ENCODE measurements around the gene RFX3. TPM values are rescaled to one million over a fixed set of nuclear protein-coding genes. Genes with fewer than 3 reads are reported as not detected.

Gene RFX3
- total RNA-seq, 1 donor from 2014 or later: 39.1 TPM

DNA sequence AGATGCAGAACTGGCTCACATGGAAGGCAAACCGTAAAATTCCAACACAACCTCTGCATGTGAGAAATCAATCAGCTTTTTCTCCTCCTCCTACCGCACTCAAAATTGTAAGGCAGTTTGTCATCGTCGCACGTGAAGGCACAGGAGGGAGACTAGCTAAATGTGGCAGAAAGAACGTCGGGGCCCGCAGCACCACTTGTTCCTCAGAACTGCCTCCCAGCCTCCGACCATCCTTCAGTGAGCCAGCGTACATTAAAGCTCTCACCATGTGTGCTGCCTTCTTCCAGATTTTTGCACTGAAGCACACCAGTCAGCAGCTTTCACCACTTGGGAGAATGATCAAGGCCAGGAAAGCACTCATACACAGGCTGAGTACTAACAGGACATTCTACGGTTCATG is 105.9 kb downstream of the RFX3 start:
- Mint-ChIP-seq H3K4me3 (no peak overlapping the region), H3K27ac (no peak overlapping the region), H3K9me3 (no peaks in the 10 kb centered on the region), H3K36me3 (ENCODE audit: low read depth) (peaks cover 6% of the 10 kb centered on the region), H3K4me1 (no peaks in the 10 kb centered on the region), H3K27me3 (no peaks in the 10 kb centered on the region)
- ChIA-PET CTCF (interaction anchor here (0.9 kb wide), 1 partner anchor 21 kb away, joined by 3 read pairs; no protein-coding TSS in a partner anchor), POLR2A (no interaction called here)
- ATAC-seq (ENCODE audit: low read depth): no peak
- TF ChIP-seq, protein P1, sequence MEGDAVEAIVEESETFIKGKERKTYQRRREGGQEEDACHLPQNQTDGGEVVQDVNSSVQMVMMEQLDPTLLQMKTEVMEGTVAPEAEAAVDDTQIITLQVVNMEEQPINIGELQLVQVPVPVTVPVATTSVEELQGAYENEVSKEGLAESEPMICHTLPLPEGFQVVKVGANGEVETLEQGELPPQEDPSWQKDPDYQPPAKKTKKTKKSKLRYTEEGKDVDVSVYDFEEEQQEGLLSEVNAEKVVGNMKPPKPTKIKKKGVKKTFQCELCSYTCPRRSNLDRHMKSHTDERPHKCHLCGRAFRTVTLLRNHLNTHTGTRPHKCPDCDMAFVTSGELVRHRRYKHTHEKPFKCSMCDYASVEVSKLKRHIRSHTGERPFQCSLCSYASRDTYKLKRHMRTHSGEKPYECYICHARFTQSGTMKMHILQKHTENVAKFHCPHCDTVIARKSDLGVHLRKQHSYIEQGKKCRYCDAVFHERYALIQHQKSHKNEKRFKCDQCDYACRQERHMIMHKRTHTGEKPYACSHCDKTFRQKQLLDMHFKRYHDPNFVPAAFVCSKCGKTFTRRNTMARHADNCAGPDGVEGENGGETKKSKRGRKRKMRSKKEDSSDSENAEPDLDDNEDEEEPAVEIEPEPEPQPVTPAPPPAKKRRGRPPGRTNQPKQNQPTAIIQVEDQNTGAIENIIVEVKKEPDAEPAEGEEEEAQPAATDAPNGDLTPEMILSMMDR (IDR thresholded peaks at IDR 0.05): no peak
- intact Hi-C loops (cut with micrococcal nuclease): no loop called here
- no peak for DNase-seq

DNA sequence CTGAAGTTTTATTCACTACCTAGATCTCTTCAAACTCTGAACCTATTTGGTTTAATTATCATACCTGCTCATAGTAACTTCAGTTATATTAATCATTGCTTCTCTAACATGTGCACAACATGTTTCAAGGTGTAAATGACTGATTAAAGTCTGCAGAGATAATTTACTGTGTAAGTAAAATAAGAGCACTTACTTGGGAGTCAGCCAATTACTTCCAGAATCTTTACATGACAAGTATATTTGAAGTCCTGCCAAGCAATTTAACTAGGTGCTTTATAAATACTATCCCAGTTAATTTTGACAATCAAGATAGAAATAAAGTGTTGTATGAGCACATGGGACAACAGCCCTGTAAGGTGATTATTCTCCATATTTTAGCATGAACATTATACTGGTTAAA is 109.9 kb downstream of the RFX3 start:
- Mint-ChIP-seq H3K27me3 (no peaks in the 10 kb centered on the region), H3K4me1 (no peaks in the 10 kb centered on the region), H3K27ac (no peak overlapping the region), H3K4me3 (no peak overlapping the region), H3K36me3 (ENCODE audit: low read depth) (peaks cover 4% of the 10 kb centered on the region), H3K9me3 (no peaks in the 10 kb centered on the region)
- CTCF ChIA-PET: no interaction called here
- DNase-seq: no peak
- intact Hi-C loops (cut with micrococcal nuclease): no loop called here
- POLR2A ChIA-PET: no interaction called here
- ATAC-seq (ENCODE audit: low read depth): no peak
- TF ChIP-seq, protein P1 (IDR thresholded peaks at IDR 0.05): no peak

DNA sequence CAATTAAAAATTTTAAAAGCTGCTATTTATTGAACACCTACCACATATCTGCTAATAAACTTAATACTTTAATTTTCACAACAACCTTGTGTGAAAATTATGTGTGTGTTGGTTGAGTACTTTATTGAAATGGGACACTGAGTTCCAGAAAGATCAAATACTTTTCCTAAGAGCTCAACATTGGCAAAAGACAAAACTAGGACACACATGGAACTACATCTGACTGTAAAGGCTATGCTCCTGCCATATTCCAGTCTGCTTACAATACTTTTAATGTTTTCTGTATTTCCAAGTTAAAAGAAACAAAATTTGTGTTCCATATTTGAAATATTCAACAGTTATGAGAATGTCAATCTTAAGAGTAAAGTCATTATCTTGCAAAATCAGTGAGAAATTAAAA is 111.8 kb downstream of the RFX3 start:
- no peaks in the 10 kb centered on the region for H3K27me3 Mint-ChIP-seq
- CTCF ChIA-PET: interaction anchor here (1.2 kb wide), 1 partner anchor 27 kb away, joined by 3 read pairs; no protein-coding TSS in a partner anchor
- H3K4me1 Mint-ChIP-seq: no peaks in the 10 kb centered on the region
- TF ChIP-seq, protein P1 (IDR thresholded peaks at IDR 0.05): no peak
- intact Hi-C loops (cut with micrococcal nuclease): no loop called here
- H3K36me3 Mint-ChIP-seq (ENCODE audit: low read depth): peaks cover 4% of the 10 kb centered on the region
- ATAC-seq (ENCODE audit: low read depth) (no peak), DNase-seq (no peak)
- POLR2A ChIA-PET: no interaction called here
- no peak overlapping the region for H3K27ac Mint-ChIP-seq
- no peak overlapping the region for H3K4me3 Mint-ChIP-seq
- no peaks in the 10 kb centered on the region for H3K9me3 Mint-ChIP-seq

DNA sequence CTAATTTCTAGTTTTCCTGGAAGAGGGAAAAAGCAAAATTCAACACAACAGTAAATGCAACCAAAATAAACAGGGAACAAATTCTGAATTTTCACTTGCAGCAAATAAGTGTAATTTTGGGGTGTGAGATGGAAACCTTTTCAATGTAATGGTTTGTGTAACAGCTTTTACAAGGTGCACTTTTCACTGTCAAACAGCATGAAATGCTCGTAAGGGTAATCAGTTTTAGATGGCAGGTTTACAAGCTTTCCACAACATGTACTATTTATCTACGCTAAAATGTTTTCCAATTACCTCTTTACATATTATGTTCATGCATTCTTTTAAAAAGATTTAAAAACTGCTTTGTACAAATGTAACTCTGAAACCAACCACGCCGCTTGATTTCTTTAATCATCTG is 115.3 kb downstream of the RFX3 start:
- Mint-ChIP-seq H3K27ac (no peak overlapping the region), H3K4me1 (no peaks in the 10 kb centered on the region), H3K27me3 (no peaks in the 10 kb centered on the region), H3K9me3 (no peaks in the 10 kb centered on the region), H3K36me3 (ENCODE audit: low read depth) (no peaks in the 10 kb centered on the region), H3K4me3 (no peak overlapping the region)
- ChIA-PET POLR2A (no interaction called here), CTCF (interaction anchor here (0.6 to 1.0 kb wide), 2 partner anchors 31 to 904 kb away, joined by 3 read pairs; no protein-coding TSS in a partner anchor)
- ATAC-seq (ENCODE audit: low read depth): no peak
- DNase-seq: no peak
- TF ChIP-seq, protein P1 (IDR thresholded peaks at IDR 0.05): no peak
- intact Hi-C loops (cut with micrococcal nuclease): no loop called here

DNA sequence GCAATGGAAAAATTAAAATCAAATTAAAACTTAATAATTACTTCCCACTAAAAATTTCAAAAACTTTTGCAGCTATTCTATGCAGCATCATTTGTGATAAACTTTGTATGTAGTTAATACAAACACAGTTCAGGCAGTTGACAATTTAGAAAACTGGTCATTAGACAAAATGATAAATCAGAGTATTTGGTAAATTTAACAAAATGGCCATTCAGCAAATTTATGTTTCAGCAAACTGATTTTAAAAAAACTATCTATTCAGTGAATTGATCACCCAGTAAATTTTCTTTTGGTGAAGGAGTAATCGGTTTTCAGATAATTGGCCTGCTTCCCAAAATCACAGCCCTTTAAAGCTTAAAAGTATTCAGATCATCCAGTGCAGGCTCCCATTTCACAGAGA is 116.3 kb downstream of the RFX3 start:
- Mint-ChIP-seq H3K36me3 (ENCODE audit: low read depth) (no peaks in the 10 kb centered on the region), H3K9me3 (no peaks in the 10 kb centered on the region), H3K4me3 (no peak overlapping the region), H3K27ac (no peak overlapping the region), H3K27me3 (no peaks in the 10 kb centered on the region), H3K4me1 (no peaks in the 10 kb centered on the region)
- no peak for DNase-seq
- intact Hi-C loops (cut with micrococcal nuclease): no loop called here
- POLR2A ChIA-PET: no interaction called here
- TF ChIP-seq, protein P1 (IDR thresholded peaks at IDR 0.05): no peak
- ATAC-seq (ENCODE audit: low read depth): no peak
- CTCF ChIA-PET: no interaction called here

All from activated B cell treated with CpG ODN at 0.5 μM for 24 hours (primary cell).